Measurements from ENCODE around the gene AGAP1. TPM values are rescaled to one million over a fixed set of nuclear protein-coding genes. Genes with fewer than 3 reads are reported as not detected.

AGAP1 gene
- total and polyA plus RNA-seq, 2 donors (not counting 3 experiments of a cell fraction or from before 2014, with no cell fraction given): 10.2 to 20.9 TPM

DNA sequence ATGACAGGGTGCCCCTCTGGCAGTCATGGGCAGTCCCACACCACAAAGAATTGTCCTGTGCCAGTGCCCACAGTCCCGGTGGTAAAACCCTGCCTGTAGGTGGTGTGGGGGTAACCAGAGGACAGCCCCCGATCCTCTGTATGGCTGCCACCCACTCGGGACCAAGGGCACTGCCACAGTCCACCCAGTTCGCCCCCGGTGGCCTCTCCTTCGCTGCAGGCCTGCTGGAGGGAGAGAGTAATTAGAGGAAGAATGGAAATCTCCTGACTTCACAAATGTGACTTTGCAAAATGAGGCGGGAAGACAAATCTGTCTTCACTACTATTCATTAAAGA, 663.0 kb downstream of the AGAP1 start:
- CTCF ChIA-PET: no interaction called here
- peaks cover 0 to 16% of the 10 kb centered on the region in 2 experiments for H3K27me3 ChIP-seq (ENCODE audit: control insufficient read depth in 2 of 2, insufficient read depth in 2 of 2, low read length in 2 of 2)
- no TSS peak for BruUV-seq (replicated peaks)

More for the DNA sequence above, 663.0 kb downstream of the AGAP1 start:
- Histone ChIP-seq H3K4me3 (replicated peaks in 1 of 3; ENCODE audit: insufficient read depth in 1 of 3, low read depth in 1 of 3, low read length in 3 of 3) (no peak overlapping the region), H3K9me1 (replicated peaks; ENCODE audit: control insufficient read depth, extremely low read depth, insufficient read depth, low read length) (no peaks in the 10 kb centered on the region), H3K27ac (ENCODE audit: insufficient read depth, low read depth, low read length) (no peak overlapping the region), H2AFZ (ENCODE audit: low read depth, low read length) (no peak overlapping the region), H4K20me1 (replicated peaks; ENCODE audit: control insufficient read depth, extremely low read depth, insufficient read depth, low read length) (no peaks in the 10 kb centered on the region), H3K9ac (replicated peaks; ENCODE audit: extremely low read depth, insufficient read depth, low read length) (no peak overlapping the region), H3K9me3 (replicated peaks; ENCODE audit: control insufficient read depth, insufficient read depth, low read length) (no peaks in the 10 kb centered on the region), H3K4me1 (ENCODE audit: control insufficient read depth, extremely low read depth, insufficient read depth, low read length) (no peaks in the 10 kb centered on the region), H3K36me3 (ENCODE audit: control insufficient read depth in 2 of 2, extremely low read depth in 1 of 2, insufficient read depth in 2 of 2, low read length in 2 of 2) (no peaks in the 10 kb centered on the region), H3K4me2 (ENCODE audit: insufficient read depth, low read length) (no peak overlapping the region), H3K79me2 (ENCODE audit: control insufficient read depth, insufficient read depth, low read length) (no peaks in the 10 kb centered on the region)
- DNase-seq (ENCODE audit: low read depth, low spot score): no peak
- intact Hi-C loops (cut with micrococcal nuclease) (no loop called here), dilution Hi-C loops (cut with MboI; ENCODE audit: extremely low pct_ligation_motif_present, low sequenced_read_pairs) (no loop called here)
- FAIRE-seq: no peak
- TF ChIP-seq EZH2 (IDR thresholded peaks at IDR 0.05; ENCODE audit: borderline replicate concordance, low read depth, low read length, severe bottlenecking) (no peak), POLR2A (IDR thresholded peaks at IDR 0.05; ENCODE audit: low read depth, low read length) (no peak), MYC (IDR thresholded peaks at IDR 0.05; ENCODE audit: low read depth, low read length) (no peak), JUN (IDR thresholded peaks at IDR 0.05; ENCODE audit: borderline replicate concordance, insufficient read depth, insufficient read length, low read depth) (no peak), MAX (IDR thresholded peaks at IDR 0.05; ENCODE audit: insufficient read depth, insufficient read length) (no peak), GATA2 (IDR thresholded peaks at IDR 0.05; ENCODE audit: insufficient read depth, insufficient read length, low read depth, low read length) (no peak), POLR2AphosphoS5 (IDR thresholded peaks at IDR 0.05; ENCODE audit: insufficient read depth, low read depth, low read length) (no peak), FOS (IDR thresholded peaks at IDR 0.05; ENCODE audit: borderline replicate concordance, insufficient read depth, low read length) (no peak)
- TF ChIP-seq, protein P1, sequence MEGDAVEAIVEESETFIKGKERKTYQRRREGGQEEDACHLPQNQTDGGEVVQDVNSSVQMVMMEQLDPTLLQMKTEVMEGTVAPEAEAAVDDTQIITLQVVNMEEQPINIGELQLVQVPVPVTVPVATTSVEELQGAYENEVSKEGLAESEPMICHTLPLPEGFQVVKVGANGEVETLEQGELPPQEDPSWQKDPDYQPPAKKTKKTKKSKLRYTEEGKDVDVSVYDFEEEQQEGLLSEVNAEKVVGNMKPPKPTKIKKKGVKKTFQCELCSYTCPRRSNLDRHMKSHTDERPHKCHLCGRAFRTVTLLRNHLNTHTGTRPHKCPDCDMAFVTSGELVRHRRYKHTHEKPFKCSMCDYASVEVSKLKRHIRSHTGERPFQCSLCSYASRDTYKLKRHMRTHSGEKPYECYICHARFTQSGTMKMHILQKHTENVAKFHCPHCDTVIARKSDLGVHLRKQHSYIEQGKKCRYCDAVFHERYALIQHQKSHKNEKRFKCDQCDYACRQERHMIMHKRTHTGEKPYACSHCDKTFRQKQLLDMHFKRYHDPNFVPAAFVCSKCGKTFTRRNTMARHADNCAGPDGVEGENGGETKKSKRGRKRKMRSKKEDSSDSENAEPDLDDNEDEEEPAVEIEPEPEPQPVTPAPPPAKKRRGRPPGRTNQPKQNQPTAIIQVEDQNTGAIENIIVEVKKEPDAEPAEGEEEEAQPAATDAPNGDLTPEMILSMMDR (IDR thresholded peaks at IDR 0.05; ENCODE audit: extremely low read depth in 1 of 2, insufficient read depth in 1 of 2, low read depth in 1 of 2, low read length in 2 of 2): no peak
- POLR2A ChIA-PET: no interaction called here

All from endothelial cell of umbilical vein (primary cell).